AG09319 (cell line): ENCODE data around the gene KHNYN.

Source experiments
- DNase-seq: peaks from one replicate; pipeline ENCODE4 v3.0.0-alpha.2; 2010; ENCODE audit warnings: low read depth; ENCODE audit errors: extremely low read depth
- TF ChIP-seq, protein P1 (sequence below): IDR thresholded peaks from 2 replicates; pipeline ENCODE4 v1.5.1; 2011; ENCODE audit warnings: low read depth, mild to moderate bottlenecking, inconsistent platforms, low read length, moderate library complexity

The KHNYN gene

DNA sequence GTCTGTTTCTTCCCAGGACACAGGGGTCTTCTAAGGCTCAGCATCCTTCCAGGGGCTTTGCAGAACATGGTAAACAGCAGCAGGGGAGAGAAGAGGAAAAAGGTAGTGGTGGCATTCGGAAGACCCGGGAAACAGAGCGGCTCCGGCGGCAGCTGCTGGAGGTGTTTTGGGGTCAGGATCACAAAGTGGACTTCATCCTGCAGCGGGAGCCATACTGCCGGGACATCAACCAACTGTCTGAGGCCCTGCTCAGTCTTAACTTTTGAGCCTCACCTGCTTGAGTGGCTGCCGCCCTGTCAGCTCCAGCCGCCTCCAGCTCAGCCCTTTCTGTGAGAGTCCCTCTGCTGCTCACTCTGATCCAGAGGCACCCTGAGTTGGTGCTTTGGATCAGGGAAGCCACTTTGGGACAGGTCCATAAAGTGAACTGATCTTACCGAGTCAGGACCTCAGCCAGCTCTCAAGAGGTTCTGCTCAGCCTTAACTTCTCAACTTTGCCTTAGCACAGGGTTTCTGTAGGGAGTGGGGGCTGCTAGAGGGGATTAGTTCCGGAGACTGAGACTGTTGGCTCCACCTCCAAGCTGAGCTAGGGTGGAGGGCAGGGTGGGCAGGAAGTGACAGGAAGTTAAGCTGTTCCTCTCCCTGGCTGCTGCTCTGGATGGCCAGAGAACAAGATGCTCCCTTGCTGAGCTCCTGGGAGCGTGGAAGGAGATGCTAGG lies 7.4 kb downstream of the KHNYN start:
- TF ChIP-seq, protein P1, sequence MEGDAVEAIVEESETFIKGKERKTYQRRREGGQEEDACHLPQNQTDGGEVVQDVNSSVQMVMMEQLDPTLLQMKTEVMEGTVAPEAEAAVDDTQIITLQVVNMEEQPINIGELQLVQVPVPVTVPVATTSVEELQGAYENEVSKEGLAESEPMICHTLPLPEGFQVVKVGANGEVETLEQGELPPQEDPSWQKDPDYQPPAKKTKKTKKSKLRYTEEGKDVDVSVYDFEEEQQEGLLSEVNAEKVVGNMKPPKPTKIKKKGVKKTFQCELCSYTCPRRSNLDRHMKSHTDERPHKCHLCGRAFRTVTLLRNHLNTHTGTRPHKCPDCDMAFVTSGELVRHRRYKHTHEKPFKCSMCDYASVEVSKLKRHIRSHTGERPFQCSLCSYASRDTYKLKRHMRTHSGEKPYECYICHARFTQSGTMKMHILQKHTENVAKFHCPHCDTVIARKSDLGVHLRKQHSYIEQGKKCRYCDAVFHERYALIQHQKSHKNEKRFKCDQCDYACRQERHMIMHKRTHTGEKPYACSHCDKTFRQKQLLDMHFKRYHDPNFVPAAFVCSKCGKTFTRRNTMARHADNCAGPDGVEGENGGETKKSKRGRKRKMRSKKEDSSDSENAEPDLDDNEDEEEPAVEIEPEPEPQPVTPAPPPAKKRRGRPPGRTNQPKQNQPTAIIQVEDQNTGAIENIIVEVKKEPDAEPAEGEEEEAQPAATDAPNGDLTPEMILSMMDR, result no peak
- DNase-seq, result no peak

DNA sequence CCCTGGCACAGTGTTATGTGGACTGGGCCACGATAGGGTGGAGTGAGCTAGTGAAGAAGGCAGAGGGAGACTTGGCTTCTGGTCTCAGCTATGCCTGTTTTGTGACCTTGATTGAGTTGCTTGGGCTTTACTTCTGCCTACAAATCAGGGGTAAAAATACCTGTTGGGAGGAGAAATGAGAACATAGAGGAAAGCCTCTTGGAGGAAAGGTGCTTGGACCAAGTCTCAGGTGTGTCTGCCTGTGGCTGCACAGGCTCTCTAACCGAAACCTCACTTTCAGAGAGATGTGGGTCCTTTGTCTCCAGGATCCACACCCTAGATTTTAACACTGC lies 7.9 kb downstream of the KHNYN start:
- DNase-seq, result no peak
- TF ChIP-seq, protein P1, result no peak

DNA sequence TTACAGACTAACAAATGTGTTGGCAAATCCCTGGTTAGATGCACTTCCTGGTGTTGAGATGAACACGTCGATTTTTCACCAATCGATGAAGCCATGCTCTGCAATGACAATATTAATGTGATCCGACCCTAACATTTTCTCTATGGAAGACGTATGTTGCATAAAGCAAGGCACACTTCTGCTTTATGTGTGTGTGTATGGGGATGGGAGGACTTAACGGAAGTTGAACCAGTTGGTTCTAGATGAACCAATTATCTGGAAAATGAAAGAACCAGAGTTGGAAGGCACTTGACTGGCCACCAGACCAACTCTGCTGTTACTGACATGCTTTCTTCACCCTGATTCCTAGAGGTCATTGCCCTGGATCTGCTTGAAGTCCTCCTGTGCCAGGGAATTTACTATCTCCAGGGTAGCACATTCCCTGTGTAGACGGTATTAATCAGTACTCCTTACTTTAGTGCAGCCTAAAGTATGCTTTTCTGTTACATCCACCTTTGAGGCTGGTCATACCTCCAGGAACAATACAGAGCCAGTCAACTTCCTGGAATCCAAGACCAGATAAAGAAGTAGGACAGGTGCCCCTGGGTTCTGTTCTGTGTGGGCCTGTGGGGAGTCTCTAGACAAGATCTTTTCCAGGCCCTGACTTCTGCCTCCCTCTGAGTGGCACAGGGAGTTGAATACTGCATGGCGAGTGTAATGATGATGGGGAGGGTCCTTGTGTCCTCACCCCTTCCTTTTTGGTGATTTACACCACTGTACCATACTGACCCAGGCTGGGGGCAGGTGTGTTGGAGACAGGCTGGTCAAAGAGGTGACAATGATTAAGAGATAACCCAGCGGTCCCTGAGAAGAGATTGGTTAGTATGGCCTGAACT lies 8.7 kb downstream of the KHNYN start:
- TF ChIP-seq, protein P1, result no peak
- no peak for DNase-seq

DNA sequence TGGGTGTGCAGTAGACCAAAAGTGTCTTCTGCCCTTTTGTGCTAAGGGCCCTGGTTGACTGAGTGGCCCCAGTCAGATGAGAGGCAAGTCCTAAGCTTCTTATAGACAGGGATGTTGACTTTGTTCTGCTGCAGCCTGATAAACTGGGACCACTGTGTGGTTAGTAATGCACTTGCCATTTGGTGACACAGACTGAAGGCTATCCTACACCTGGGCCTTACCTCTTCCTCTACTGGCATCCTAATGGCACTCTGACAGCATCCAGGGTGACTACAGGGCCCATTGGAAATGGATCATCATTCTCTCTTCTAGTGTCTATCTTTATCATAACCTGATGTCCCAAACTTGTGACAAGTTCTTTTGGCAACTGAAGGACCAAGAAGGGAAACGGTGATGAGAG lies 9.5 kb downstream of the KHNYN start:
- TF ChIP-seq, protein P1, result no peak
- DNase-seq, result no peak

DNA sequence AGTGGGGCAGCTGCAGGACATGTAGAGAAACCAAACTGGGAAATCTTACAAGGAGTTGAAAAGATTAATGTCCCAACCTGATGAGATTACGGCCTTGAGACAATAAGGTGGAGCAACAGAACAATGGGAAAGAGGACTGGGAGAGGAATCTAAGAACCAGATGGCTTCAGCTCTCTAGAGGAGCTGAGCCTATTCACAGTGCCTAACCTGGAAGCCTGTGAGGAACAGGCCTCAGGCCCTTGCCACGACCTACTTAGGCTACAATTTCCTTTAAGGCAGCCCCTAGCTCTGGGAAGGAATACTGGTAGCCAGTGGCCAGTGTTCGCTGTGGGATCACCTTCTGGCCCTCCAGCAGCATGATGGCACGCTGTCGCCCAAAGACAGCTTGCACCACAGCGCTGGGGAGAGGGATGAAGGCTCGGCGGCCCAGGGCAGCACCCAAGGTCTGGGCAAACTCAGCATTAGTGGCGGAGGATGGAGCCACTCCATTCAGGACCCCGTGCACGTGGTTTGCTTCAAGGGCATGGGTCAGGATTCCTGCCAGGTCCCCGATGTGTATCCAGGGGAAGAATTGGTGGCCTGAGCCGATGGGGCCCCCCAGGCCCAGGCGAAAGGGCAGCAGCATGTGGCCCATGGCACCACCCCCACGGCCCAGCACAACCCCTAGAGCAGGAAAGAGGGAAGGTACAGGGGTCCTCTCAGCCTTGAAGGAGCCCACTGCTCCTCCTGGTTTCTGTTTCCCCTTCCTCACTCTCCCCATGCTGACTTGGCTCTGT lies 10.3 kb downstream of the KHNYN start:
- TF ChIP-seq, protein P1, result no peak
- no peak for DNase-seq

DNA sequence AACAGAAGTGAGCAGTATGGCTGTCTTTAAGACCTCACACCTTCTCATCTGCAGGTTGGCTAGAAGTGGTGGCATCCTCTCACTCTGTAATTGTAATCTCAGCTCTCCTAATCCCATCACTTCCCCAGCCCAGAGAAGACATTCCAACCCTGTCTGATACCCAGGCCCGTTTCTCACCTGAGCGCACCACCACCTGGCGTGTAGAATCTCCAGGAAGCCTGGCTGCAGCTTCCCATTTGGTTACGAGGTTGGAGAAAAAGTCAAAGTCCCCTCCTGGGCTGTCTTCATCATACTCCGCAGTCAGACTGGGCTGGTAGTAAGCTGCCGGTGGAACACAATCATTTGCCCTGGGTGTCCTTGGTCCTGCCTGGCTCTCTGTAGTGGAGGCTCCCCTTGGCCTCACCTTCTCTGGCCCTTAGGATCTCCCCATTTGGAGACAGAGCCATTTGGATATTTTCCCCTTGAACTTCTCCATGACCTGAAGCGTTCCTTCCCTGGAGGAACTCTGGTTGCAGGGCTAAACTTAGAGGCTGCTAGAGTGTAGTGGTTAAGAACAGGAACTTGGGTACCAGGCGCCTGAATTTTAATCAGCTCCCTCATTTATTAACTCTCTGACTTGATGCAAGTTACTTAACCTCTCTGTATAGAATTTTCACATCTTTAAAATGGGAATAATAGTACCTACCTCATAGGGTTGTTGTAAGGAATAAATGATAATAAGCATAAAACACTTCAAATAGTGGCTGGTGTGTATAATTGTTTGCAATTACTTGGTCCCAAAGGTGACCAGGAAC lies 11.0 kb downstream of the KHNYN start:
- DNase-seq, result no peak

More for the DNA sequence above, 11.0 kb downstream of the KHNYN start:
- TF ChIP-seq, protein P1, result no peak
